Stimulated activated CD8-positive, alpha-beta memory T cell treated with anti-CD3 and anti-CD28 coated beads, Interleukin-4, amount 100 ng/mL, for 24 hours (primary cell): ENCODE results near the gene STK17A.
A peak's percentile ranks its signal among the peaks of the same experiment; 100 is the strongest.

Source experiments
- DNase-seq: peaks from one replicate; pipeline ENCODE4 v3.0.0-alpha.2; 2020; ENCODE audit warnings: low read depth

Gene STK17A

GRCh38 chr7:43582503-43583423 is at the start of gene STK17A:
Gene STK17A, plus strand, starts transcription at chr7:43583108. Its CDS starts 136 bp downstream, at chr7:43583244.
- peak; percentile 88 for DNase-seq

DNA sequence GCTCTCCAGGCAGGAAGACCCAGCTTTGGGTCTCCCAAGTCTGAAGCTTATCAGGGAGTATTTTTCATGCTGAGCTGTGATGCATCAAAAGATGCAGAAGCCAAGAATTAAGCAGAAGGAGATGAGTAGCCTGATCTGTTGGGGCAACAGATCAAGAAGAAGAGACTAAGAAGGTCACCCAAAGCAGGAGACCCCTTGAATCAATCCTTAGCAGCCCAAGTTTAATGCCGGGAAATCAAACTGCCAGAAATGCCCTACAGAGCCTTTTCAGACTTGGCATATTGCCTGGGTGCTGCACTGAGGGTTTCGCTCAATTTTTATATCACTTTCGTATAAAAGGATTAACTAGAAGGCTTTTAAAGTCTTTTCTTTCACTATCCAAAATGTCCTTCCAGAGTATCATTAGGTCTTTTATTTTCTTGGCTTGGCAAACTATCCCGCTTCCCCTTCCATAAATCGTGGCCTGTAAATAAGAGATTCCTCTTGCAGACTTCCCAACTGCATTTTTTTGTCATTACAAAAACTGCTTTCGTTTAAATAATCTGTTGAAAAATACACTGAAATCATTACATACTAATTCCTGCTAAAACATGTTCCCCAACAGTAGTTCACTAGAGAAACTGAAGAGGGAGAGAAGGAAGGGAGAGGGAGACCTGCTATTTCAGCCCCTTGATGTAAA is 49.0 kb upstream of the STK17A start:
- DNase-seq: no peak

DNA sequence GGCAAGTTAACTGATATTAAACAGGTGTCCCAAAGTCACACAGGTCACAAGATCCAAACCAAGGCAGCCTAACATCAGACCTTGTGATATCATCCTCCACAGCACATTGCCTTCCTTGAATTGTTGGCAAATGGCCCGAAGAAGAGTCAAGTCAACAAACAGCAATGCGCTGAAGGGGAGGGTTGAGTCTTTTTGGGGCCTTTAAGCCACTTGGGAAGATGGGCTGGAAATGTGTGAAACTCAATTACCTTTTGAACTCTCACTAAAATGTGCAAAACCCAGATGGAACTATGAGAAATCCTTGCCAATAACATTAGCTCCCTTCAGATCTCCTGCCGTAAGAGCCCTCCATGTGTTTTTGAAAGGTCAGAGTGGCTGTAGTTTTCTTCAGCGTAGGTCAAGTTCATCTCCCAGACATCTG is 47.9 kb upstream of the STK17A start:
- DNase-seq: no peak

DNA sequence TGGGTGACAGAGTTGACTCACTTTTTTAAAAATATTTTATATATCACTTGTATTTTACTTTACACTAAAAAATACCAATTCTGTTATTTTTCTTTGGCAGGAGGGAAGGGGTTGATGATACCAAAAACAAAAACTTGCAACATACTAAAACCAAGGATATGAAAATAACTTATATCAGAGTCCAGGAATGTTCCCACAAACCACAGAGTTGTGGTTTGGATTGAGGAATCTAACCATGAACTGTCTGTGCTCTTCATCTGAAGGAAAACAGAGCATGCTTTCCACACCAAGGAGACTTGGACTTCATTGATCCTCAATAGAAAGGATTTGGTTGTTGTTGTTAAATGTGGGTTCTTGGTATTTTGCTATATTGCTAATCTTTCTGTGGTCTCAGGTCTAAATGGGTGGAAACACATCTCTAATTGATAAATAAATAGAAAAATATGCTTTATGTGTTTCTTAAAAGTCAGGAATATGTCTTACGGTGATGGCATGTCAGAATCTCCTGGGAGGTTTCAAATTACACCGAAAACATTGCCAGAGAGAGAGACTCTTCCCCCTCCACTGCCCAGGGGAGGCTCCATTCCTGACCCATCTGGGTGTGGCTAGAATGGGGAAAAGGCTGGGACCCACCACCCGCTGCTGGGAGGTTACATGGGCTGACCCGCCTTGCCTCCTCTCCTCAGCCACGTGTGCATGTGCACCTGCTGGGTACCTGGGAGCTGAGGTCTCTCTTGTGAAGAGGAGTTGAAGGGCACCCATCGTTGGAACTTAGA is 46.9 kb upstream of the STK17A start:
- DNase-seq: no peak

DNA sequence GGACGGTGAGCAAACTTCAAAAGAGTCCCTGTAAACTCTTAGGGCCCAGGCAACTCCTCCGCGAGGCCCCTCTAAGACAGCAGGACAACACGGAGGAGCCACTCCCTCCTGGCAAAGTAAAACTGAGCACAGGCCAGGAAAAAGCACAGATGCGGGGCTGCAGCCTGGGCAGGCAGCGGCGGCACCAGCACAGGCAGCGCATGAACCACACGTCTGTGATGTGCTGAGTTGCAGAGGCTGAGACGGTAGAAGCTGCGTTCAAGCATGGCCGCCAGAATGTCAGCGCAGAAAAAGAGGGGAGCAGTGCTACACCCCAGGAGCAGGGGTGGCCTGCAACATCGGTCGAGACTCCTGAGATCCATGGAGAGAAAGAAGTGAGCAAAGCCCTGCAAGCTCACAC is 46.1 kb upstream of the STK17A start:
- no peak for DNase-seq

DNA sequence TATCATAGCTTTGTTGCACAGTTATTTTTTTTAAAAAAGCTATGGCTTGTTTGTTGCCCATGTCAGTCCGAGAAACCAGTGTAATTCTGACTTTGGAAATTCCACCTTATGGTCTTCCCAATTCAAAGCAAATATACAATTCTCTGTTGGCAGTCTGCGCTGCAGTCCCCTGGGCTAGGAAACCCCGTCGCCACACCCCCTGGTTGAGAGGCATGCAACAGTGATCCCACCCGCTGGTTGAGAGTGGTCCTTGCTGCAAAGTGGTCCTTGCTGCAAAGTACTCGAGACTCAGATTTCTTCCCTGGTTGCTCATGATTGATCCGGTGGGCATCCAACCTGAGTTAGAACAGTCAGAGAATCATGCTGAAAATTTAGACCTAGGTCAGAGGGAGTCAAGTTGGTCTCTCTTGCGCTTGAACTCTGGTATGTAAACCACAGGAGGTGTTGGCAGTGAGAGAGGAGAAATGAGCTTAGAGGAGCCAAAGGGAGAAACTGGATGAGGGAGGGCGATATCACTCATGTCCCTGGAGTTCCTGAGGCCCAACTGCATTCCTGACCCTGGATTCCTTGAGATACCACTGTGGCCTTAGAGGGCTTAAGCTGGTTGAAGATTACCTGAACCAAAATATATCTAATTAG is 45.0 kb upstream of the STK17A start:
- DNase-seq: no peak

- DNase-seq: no peak
Measured at GRCh38 chr7:43538404-43538771, 44.5 kb upstream of the STK17A start.

DNA sequence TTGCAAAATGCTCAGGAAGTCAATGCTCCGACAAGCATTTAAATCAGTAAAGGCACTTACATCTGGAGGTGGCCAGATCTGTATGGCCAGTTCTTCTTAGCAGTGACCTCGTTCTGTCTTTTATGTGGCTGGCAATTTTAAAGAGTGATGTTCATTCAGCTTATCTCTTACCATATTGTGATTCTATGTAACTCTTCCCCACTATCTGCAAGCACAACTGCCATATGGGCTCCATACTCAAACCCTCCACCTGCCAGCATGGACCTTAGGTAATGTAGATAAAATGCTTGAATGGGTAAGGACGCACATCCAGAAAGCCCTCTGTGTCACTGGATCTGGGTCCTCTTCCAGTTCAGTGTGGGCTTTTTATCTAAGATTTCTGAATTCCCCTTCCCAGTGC is 42.4 kb upstream of the STK17A start:
- no peak for DNase-seq

DNA sequence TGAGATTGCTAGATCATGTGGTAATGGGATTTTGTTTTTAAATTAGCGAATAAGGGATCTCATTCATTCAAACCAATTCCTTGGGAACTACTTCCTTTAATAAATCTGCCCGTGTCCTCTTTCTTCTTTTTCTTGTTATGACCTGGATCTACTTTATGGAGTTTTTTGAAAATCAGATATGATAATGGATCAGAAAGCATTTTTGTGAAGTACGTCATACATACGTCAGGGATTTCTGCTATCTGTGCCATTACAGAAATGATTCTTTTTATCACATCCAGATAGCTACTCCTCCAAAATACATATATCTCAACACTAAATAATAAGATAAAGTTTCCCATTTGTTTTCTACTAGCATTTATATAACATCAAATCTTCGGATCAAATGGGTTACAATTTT is 40.2 kb upstream of the STK17A start:
- DNase-seq: no peak

DNA sequence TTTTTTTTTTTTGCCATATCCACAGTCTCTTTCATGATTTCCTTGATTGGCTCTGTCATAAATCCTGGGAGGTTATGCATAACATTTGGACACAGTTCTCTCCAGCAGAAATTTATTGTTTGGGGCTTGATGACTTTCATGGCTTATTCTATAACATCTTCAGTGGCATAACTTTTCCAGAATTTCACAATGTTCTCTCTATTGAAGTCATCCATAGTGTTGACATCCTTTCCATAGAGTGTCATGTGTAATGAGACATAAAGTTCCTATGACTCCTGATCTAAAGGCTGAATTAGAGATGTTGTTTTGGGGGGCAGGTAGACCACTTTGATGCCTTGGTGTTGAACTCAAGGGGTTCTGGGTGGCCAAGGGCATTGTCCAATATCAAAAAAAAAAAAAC is 36.7 kb upstream of the STK17A start:
- no peak for DNase-seq

DNA sequence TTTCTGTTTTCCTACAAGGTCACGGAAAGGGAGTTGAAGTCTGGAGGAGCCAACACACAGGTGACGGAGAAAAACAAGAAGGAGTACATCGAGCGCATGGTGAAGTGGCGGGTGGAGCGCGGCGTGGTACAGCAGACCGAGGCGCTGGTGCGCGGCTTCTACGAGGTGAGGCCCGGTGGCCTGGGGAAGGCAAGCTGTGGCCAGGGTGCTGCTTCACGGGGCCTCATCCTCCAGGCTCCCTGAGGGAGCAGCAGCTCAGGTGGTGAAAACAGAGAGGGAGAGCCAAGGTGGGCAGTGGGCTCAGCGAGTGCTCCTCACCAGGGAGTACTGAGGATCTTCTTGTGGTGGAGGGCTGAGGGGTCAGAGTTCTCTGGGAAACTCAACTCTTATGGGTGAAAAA is 32.5 kb upstream of the STK17A start:
- no peak for DNase-seq

DNA sequence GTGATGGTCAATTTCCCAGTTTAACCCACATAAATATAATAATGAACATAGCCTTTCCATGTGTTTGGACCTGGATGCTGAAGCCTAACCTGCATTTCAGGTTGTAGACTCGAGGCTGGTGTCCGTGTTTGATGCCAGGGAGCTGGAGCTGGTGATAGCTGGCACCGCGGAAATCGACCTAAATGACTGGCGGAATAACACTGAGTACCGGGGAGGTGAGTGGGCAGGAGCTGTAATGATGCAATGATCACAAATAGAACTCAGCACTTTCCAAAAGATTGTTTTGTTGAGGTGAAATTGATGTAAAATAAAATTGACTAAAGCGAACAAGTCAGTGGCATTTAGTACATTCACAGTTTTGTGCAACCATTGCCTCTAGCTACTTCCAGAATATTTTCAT is 30.8 kb upstream of the STK17A start:
- no peak for DNase-seq

GRCh38 chr7:43553999-43554398 is 28.9 kb upstream of the STK17A start:
- DNase-seq: no peak

- DNase-seq: no peak
Measured at GRCh38 chr7:43554423-43554822, 28.5 kb upstream of the STK17A start.

- no peak for DNase-seq
Measured at GRCh38 chr7:43557831-43558495, 24.9 kb upstream of the STK17A start.

DNA sequence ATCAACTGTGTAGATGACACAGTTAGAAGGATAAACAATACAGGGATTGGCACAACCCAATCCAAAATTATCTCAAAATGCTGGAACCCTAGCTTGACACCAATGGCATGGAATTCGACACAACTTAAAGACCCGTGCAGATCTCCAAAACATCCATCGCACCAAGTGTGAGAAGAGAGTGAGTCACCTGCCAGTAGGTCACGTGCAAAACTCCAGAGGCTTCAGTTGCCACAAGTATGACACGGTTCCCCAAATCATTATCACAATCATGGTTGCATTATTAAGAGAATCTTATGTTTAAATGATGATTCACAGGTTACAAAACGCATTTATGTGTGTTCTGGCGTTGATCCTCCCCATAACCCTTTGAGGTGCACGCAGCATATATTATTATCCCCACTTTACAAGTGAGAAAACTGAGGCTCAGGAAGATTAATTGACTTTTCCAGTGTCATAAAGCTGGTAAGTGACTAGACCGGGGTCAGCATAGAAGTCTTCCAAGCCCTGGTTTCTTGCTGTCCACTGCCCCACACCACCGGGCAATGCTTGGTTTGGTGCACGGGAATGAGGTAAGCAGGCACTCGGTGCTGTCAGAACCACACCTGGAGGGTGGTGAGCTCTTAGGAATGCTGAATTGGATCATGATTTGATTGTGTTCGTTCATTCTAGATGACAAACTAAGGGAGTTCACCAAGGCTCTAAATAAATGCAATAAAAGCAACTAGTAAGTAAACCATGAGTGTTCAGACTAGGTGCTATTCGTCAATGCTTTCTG is 23.6 kb upstream of the STK17A start:
- no peak for DNase-seq

GRCh38 chr7:43559946-43560335 is 23.0 kb upstream of the STK17A start:
- no peak for DNase-seq

- DNase-seq: no peak
Measured at GRCh38 chr7:43560742-43561330, 22.1 kb upstream of the STK17A start.

DNA sequence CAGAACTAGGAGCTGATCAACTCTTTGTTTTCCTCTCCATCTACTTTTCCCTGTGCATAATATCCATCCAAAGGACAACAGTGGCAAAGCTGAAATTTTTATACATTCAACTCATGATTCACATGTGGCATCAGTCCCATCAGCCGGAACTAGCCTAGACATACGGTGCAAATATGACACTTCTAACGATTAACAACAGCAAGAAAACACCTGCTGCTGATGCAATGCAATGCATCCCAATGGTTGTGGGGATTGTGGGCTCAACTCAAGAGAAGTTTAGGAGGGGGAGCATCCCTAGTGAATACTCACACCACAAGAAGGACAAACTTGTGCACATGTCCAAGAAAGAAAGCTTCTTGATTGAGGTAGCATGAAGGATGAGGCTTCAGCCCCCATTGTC is 20.5 kb upstream of the STK17A start:
- no peak for DNase-seq

GRCh38 chr7:43565786-43566185 is 17.1 kb upstream of the STK17A start:
- DNase-seq: no peak

DNA sequence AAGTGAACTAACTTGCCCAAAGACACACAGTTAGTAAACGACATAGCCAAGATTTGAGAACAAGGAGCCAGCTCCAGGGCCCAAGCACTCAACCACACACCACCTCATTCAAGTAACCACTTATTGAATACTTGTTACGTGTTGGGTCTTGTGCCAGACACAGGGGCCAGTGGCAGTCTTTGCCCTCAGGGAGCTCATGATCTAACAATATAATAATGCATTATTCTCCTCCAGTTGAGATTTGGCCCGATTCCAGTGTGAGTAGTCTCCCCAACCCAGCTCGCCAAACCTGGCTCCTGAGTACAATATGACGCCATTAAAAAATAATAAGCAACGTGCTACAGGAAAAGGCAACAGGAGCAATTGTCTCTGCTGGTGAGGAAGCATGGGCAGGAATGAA is 14.4 kb upstream of the STK17A start:
- DNase-seq: no peak
